Peyer's patch (tissue), 4 donors: ENCODE results near the gene NPIPA8.
"Not testable (repeated sequence)": the region's sequence is repeated elsewhere in the genome, so short reads cannot be mapped to it uniquely, and the experiment has no call there.

Source experiments
- POLR2A ChIP-seq, 2 donors: fragments of 450-650 bp; IDR thresholded peaks; one replicate each; pipeline ENCODE4 v1.5.1; 2017; ENCODE audit warnings: antibody characterized with exemption in 2 of 2, mild to moderate bottlenecking in 2 of 2, moderate library complexity in 2 of 2
- TF ChIP-seq, protein P1 (sequence below), 6 experiments: fragments of 450-650 bp in 4 of 6; fragments of 200-600 bp in 2 of 6; sonication (generic) in 1 of 6; IDR thresholded peaks; one replicate each; pipeline ENCODE4 v1.5.1; 2017 to 2019; ENCODE audit warnings: antibody characterized with exemption in 6 of 6, mild to moderate bottlenecking in 3 of 6, moderate library complexity in 1 of 6

DNA sequence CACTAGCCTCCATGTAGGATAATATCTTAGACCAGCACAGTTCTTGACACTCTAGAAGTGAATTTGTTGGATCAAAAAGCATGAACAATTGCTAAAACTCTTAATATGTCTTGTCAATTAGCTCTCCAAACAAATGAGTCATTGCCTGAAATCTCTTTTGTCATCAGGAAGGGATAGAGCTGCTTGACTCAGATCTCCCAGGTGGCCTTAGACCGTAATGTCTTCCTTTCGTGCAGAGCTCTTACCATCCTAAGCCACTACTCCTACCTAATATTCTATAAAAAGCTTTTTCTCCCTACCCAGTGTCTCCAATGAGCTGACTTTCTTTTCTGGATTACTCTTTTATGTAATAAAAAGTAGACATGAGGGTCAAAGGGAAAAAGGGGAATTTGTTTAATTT lies 66.4 kb downstream of the NPIPA8 start:
- TF ChIP-seq, protein P1, sequence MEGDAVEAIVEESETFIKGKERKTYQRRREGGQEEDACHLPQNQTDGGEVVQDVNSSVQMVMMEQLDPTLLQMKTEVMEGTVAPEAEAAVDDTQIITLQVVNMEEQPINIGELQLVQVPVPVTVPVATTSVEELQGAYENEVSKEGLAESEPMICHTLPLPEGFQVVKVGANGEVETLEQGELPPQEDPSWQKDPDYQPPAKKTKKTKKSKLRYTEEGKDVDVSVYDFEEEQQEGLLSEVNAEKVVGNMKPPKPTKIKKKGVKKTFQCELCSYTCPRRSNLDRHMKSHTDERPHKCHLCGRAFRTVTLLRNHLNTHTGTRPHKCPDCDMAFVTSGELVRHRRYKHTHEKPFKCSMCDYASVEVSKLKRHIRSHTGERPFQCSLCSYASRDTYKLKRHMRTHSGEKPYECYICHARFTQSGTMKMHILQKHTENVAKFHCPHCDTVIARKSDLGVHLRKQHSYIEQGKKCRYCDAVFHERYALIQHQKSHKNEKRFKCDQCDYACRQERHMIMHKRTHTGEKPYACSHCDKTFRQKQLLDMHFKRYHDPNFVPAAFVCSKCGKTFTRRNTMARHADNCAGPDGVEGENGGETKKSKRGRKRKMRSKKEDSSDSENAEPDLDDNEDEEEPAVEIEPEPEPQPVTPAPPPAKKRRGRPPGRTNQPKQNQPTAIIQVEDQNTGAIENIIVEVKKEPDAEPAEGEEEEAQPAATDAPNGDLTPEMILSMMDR (IDR thresholded peaks at IDR 0.05), result not testable (repeated sequence)
- TF ChIP-seq POLR2A (IDR thresholded peaks at IDR 0.05), result not testable (repeated sequence)
